ENCODE measurements around the gene CDK17.

GRCh38 chr12:96246926-96247505 is 153.2 kb downstream of the CDK17 start:
- TF ChIP-seq CTCF (IDR thresholded peaks at IDR 0.05) (no peak), POLR2AphosphoS5 (IDR thresholded peaks at IDR 0.05) (no peak), POLR2A (IDR thresholded peaks at IDR 0.05) (no peak), EP300 (IDR thresholded peaks at IDR 0.05) (no peak)
